Parathyroid adenoma (tissue), 2 donors: ENCODE data around the gene CIZ1.
"Not testable (repeated sequence)": the region's sequence is repeated elsewhere in the genome, so short reads cannot be mapped to it uniquely, and the experiment has no call there.

Source experiments
- H2AFZ ChIP-seq: fragments of 300-600 bp; sonication (generic); one replicate; pipeline ENCODE4 v1.7.0; 2017; ENCODE audit warnings: antibody characterized with exemption, mild to moderate bottlenecking
- H3K27ac ChIP-seq: fragments of 300-600 bp; sonication (generic); one replicate; pipeline ENCODE4 v1.7.0; 2017
- H3K27me3 ChIP-seq: fragments of 300-600 bp; sonication (generic); one replicate; pipeline ENCODE4 v1.7.0; 2017; ENCODE audit warnings: low read length; ENCODE audit not compliant: control insufficient read depth, insufficient read depth
- H3K36me3 ChIP-seq: fragments of 300-600 bp; sonication (generic); one replicate; pipeline ENCODE4 v1.7.0; 2017; ENCODE audit warnings: low read length; ENCODE audit not compliant: control insufficient read depth, insufficient read depth
- H3K4me1 ChIP-seq: fragments of 300-600 bp; sonication (generic); one replicate; pipeline ENCODE4 v1.7.0; 2017; ENCODE audit warnings: control low read depth
- H3K4me2 ChIP-seq: fragments of 300-600 bp; sonication (generic); one replicate; pipeline ENCODE4 v1.7.0; 2017; ENCODE audit warnings: low read length
- H3K4me3 ChIP-seq: fragments of 300-600 bp; sonication (generic); one replicate; pipeline ENCODE4 v1.7.0; 2017; ENCODE audit warnings: low read depth, low read length
- H3K79me2 ChIP-seq: fragments of 300-600 bp; sonication (generic); one replicate; pipeline ENCODE4 v1.7.0; 2017; ENCODE audit warnings: control low read depth
- H3K9ac ChIP-seq: fragments of 300-600 bp; sonication (generic); one replicate; pipeline ENCODE4 v1.7.0; 2017; ENCODE audit warnings: mild to moderate bottlenecking
- H3K9me3 ChIP-seq: fragments of 300-600 bp; sonication (generic); one replicate; pipeline ENCODE4 v1.7.0; 2017; ENCODE audit warnings: low read length; ENCODE audit not compliant: control insufficient read depth
- TF ChIP-seq, protein P1 (sequence below): fragments of 300-600 bp; sonication (generic); IDR thresholded peaks from one replicate; pipeline ENCODE4 v1.7.0; 2017; ENCODE audit warnings: antibody characterized with exemption, mild to moderate bottlenecking
- donor health status: primary hyperparathyroidism.

The CIZ1 gene

DNA sequence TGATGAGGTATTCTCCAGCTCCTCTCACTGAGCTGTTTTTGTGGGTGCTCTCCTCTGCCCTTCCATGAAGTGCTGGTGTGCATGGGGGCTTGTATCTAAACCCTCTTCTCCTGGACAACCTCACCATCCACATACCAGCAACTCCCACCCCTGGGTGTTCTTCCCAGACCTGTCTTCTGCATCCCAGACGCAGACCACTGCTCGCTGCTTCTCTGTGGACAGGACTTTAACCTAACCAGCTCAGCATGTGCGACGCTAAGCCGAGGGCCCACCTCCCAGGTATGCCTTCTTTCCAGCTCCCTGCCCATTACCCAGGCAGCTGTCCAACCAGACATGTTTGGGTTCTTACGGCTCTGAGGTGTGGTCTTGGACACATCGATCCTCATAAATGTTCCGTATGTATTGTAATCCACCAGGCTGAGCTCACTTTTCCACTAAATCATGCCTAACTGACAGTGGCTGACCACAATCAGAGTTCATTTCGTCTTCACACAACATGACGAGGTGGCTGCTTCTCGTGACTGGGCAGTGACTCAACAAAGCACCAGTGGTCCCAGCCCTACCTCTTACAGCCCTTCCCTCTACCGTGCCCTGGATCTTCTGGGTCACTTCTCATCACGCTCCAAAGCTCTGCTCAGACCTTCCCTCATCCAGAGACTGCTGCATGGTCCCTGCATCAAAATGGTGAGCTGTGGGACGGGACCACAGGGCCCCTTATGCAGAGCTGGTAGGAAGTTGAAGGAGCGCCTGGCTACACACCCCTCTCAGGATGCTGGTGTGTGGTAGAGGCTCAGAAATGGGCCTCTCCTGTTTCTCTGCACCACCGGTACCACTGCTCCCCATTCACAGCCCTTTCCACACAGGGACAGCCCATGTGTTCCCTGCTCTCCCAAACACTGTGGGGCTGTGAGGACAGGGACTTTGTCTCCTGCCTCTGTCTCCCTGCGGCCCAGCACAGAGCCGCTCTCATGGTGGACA is 54.3 kb downstream of the CIZ1 start:
- Histone ChIP-seq H3K79me2 (no peaks in the 10 kb centered on the region), H3K36me3 (no peaks in the 10 kb centered on the region), H3K4me1 (no peaks in the 10 kb centered on the region), H2AFZ (no peak overlapping the region), H3K4me2 (no peak overlapping the region), H3K27me3 (no peaks in the 10 kb centered on the region), H3K27ac (no peak overlapping the region), H3K9ac (no peak overlapping the region), H3K4me3 (no peak overlapping the region), H3K9me3 (no peaks in the 10 kb centered on the region)
- TF ChIP-seq, protein P1, sequence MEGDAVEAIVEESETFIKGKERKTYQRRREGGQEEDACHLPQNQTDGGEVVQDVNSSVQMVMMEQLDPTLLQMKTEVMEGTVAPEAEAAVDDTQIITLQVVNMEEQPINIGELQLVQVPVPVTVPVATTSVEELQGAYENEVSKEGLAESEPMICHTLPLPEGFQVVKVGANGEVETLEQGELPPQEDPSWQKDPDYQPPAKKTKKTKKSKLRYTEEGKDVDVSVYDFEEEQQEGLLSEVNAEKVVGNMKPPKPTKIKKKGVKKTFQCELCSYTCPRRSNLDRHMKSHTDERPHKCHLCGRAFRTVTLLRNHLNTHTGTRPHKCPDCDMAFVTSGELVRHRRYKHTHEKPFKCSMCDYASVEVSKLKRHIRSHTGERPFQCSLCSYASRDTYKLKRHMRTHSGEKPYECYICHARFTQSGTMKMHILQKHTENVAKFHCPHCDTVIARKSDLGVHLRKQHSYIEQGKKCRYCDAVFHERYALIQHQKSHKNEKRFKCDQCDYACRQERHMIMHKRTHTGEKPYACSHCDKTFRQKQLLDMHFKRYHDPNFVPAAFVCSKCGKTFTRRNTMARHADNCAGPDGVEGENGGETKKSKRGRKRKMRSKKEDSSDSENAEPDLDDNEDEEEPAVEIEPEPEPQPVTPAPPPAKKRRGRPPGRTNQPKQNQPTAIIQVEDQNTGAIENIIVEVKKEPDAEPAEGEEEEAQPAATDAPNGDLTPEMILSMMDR = no peak

DNA sequence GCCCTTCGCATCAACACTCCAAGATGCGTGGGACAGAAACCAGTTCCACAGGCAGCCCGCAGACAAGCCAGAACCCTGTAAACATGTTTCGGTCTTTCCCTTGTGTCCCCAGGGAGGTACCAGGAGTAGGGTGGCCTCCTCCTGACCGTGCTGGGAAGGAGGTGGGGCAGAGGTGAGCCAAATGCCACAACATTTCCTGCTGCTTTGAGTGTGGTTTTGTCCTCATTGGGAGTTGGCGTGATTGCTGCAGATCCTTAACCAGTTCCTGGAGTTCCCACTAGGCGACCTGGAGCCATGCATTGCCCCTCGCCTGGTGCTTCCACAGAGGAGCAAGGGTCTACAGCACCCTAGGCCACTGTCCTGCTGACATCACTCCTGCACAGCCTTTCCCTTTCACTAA is 55.8 kb downstream of the CIZ1 start:
- H3K36me3 ChIP-seq, H2AFZ ChIP-seq, H3K4me2 ChIP-seq, H3K9me3 ChIP-seq, H3K9ac ChIP-seq, H3K27ac ChIP-seq, H3K79me2 ChIP-seq, H3K27me3 ChIP-seq, H3K4me3 ChIP-seq, H3K4me1 ChIP-seq: not testable (repeated sequence)

- H3K9me3 ChIP-seq, H3K9ac ChIP-seq, H2AFZ ChIP-seq, H3K4me3 ChIP-seq, H3K4me1 ChIP-seq, H3K36me3 ChIP-seq, H3K27ac ChIP-seq, H3K27me3 ChIP-seq, H3K4me2 ChIP-seq, H3K79me2 ChIP-seq: not testable (repeated sequence)
Measured at GRCh38 chr9:128132139-128132538, 59.2 kb downstream of the CIZ1 start.

DNA sequence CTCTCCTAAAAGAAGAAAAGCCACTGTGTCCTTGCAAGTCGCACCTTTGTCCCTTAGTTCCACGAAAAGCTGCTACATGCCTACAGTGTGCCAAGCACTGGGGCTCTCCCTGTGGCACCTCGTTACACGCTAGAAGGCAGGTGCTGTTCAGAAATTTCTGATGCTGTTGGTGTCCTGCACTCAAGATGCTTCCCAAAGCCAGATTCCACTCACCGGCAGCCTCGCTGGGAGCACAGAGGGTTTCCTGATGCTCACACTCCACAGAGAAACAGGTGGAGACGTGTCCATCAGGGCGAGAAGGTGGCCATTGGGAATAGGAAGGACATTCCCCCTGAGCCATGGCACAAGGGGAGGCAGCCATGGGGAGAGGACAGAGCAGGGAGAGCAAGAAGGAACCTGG is 60.0 kb downstream of the CIZ1 start:
- not testable (repeated sequence) for H3K9me3 ChIP-seq, H2AFZ ChIP-seq, H3K4me2 ChIP-seq, H3K79me2 ChIP-seq, H3K36me3 ChIP-seq, H3K27me3 ChIP-seq, H3K4me3 ChIP-seq, H3K4me1 ChIP-seq, H3K9ac ChIP-seq, H3K27ac ChIP-seq

GRCh38 chr9:128130651-128131050 is 60.7 kb downstream of the CIZ1 start:
- not testable (repeated sequence) for H3K27me3 ChIP-seq, H2AFZ ChIP-seq, H3K79me2 ChIP-seq, H3K4me2 ChIP-seq, H3K36me3 ChIP-seq, H3K4me1 ChIP-seq, H3K4me3 ChIP-seq, H3K9ac ChIP-seq, H3K27ac ChIP-seq, H3K9me3 ChIP-seq

DNA sequence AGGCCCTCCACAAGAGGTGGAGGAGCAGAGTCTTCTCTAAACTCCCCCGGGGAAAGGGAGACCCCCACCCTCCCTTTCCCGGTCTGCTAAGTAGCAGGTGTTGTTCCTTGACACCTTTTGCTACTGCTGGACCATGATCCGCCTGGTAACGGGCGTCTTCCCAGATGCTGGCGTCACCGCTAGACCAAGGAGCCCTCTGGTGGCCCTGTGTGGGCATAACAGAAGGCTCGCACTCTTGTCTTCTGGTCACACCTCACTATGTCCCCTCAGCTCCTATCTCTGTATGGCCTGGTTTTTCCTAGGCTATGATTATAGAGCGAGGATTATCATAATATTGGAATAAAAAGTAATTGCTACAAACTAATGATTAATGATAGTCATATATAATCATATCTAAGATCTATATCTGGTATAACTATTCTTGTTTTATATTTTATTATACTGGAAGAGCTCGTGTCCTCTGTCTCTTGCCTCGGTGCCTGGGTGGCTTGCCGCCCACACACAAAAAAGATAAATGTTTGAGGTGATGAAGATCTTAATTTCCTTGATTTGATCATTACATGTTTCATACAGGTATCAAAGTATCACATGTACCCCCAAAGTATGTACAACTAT is 61.3 kb downstream of the CIZ1 start:
- not testable (repeated sequence) for H2AFZ ChIP-seq, H3K36me3 ChIP-seq, H3K4me1 ChIP-seq, H3K9me3 ChIP-seq, H3K27me3 ChIP-seq, H3K4me3 ChIP-seq, H3K4me2 ChIP-seq, H3K9ac ChIP-seq, H3K79me2 ChIP-seq, H3K27ac ChIP-seq
- TF ChIP-seq, protein P1 = peak; percentile 14
